ENCODE data around the gene PLXND1. TPM values are rescaled to one million over a fixed set of nuclear protein-coding genes. Genes with fewer than 3 reads are reported as not detected.
"Not testable (repeated sequence)": the region's sequence is repeated elsewhere in the genome, so short reads cannot be mapped to it uniquely, and the experiment has no call there.

Gene PLXND1
- total RNA-seq, 2 experiments from 2014 or later, result 7.6 to 7.7 TPM

GRCh38 chr3:129520960-129521359 is 85.5 kb downstream of the PLXND1 start:
- POLR2A ChIA-PET, result no interaction called here
- CTCF ChIA-PET, result no interaction called here

- ChIA-PET POLR2A (no interaction called here), CTCF (no interaction called here)
Observed at GRCh38 chr3:129519896-129520715, 86.4 kb downstream of the PLXND1 start.

- ChIA-PET CTCF (no interaction called here), POLR2A (no interaction called here)
Observed at GRCh38 chr3:129519449-129519848, 87.0 kb downstream of the PLXND1 start.

GRCh38 chr3:129518581-129518980 is 87.9 kb downstream of the PLXND1 start:
- POLR2A ChIA-PET, result interaction anchor here (0.6 kb wide), 1 partner anchor 224 kb away, joined by 5 read pairs; no protein-coding TSS in a partner anchor

GRCh38 chr3:129518038-129518561 is 88.4 kb downstream of the PLXND1 start:
- ChIA-PET CTCF (no interaction called here), POLR2A (interaction anchor here (0.6 kb wide), 1 partner anchor 223 kb away, joined by 5 read pairs; no protein-coding TSS in a partner anchor)

More at GRCh38 chr3:129518581-129518980, 87.9 kb downstream of the PLXND1 start:
- CTCF ChIA-PET, result no interaction called here

GRCh38 chr3:129517516-129517915 is 89.0 kb downstream of the PLXND1 start:
- POLR2A ChIA-PET, result no interaction called here
- CTCF ChIA-PET, result no interaction called here

- CTCF ChIA-PET, POLR2A ChIA-PET: not testable (repeated sequence)
Observed at GRCh38 chr3:129515821-129516432, 90.5 kb downstream of the PLXND1 start.

GRCh38 chr3:129515108-129515820 is 91.2 kb downstream of the PLXND1 start:
- CTCF ChIA-PET, result not testable (repeated sequence)

GRCh38 chr3:129514563-129514962 is 91.9 kb downstream of the PLXND1 start:
- POLR2A ChIA-PET, result no interaction called here
- CTCF ChIA-PET, result no interaction called here

More at GRCh38 chr3:129515108-129515820, 91.2 kb downstream of the PLXND1 start:
- POLR2A ChIA-PET, result not testable (repeated sequence)

- CTCF ChIA-PET, result no interaction called here
Observed at GRCh38 chr3:129514110-129514509, 92.4 kb downstream of the PLXND1 start.

GRCh38 chr3:129513705-129514104 is 92.8 kb downstream of the PLXND1 start:
- ChIA-PET CTCF (no interaction called here), POLR2A (no interaction called here)

More at GRCh38 chr3:129514110-129514509, 92.4 kb downstream of the PLXND1 start:
- POLR2A ChIA-PET, result no interaction called here

GRCh38 chr3:129512595-129512994 is 93.9 kb downstream of the PLXND1 start:
- POLR2A ChIA-PET, result no interaction called here

GRCh38 chr3:129507181-129507831 is 99.2 kb downstream of the PLXND1 start:
- POLR2A ChIA-PET, result no interaction called here
- CTCF ChIA-PET, result interaction anchor here (0.7 to 1.3 kb wide), 2 partner anchors 17 to 26 kb away, joined by 3 to 5 read pairs; no protein-coding TSS in a partner anchor

More at GRCh38 chr3:129512595-129512994, 93.9 kb downstream of the PLXND1 start:
- CTCF ChIA-PET, result no interaction called here

GRCh38 chr3:129506231-129506742 is 100.2 kb downstream of the PLXND1 start:
- ChIA-PET CTCF (interaction anchor here (0.7 to 1.3 kb wide), 2 partner anchors 16 to 25 kb away, joined by 3 to 5 read pairs; no protein-coding TSS in a partner anchor), POLR2A (no interaction called here)

GRCh38 chr3:129505341-129505740 is 101.1 kb downstream of the PLXND1 start:
- ChIA-PET CTCF (no interaction called here), POLR2A (no interaction called here)

Other genes with a start within 250 kb of the PLXND1 start
- under 1 TPM; 0.67 to 0.71 TPM for gene EFCAB12, start 178.0 kb downstream of the PLXND1 start, total RNA-seq
- 10 to 100 TPM; 46.1 to 48.2 TPM for gene MBD4, start 166.7 kb downstream of the PLXND1 start, total RNA-seq
- gene IFT122, start 166.5 kb downstream of the PLXND1 start, total RNA-seq, result 10 to 100 TPM; 16.5 to 19.2 TPM
- not detected for gene RHO, start 78.0 kb downstream of the PLXND1 start, total RNA-seq
- not detected for gene H1-8, start 63.5 kb downstream of the PLXND1 start, total RNA-seq